OCI-LY7 (cell line): ENCODE data around the gene HCRTR1. TPM values are rescaled to one million over a fixed set of nuclear protein-coding genes. Genes with fewer than 3 reads are reported as not detected.

Experiments used
- BruUV-seq: library from RNA; stranded (reverse); fragments of 400-500 nt; replicated peaks from 2 replicates; lab custom pipeline; 2021; lab: Mats Ljungman, UMichigan
- CTCF ChIA-PET: fragments of 300-600 bp; sonication (Branson Sonifier 250); formaldehyde crosslinking; loops from one replicate; lab custom pipeline; 2022; ENCODE audit warnings: antibody characterized with exemption; ENCODE audit not compliant: unreplicated experiment; lab: Charles Lee
- POLR2A ChIA-PET: fragments of 300-600 bp; sonication (Branson Sonifier 250); formaldehyde crosslinking; loops from one replicate; lab custom pipeline; 2022; ENCODE audit warnings: antibody characterized with exemption; lab: Charles Lee
- DNase-seq: peaks from one replicate; pipeline ENCODE4 v3.0.0-alpha.2; 2015; ENCODE audit warnings: low spot score
- H2AFZ ChIP-seq: fragments of 200-600 bp; sonication (generic), shearing (Covaris generic); 2 replicates; pipeline ENCODE4 v1.6.1; 2014; ENCODE audit warnings: mild to moderate bottlenecking, antibody characterized with exemption, low read length, moderate library complexity
- H3K27ac ChIP-seq: fragments of 200-600 bp; sonication (generic); 2 replicates; pipeline ENCODE4 v1.5.1; 2014; ENCODE audit warnings: mixed run types, low read depth, mild to moderate bottlenecking, moderate library complexity, low read length, inconsistent platforms; ENCODE audit not compliant: poor library complexity, severe bottlenecking
- H3K36me3 ChIP-seq: fragments of 200-600 bp; sonication (generic); 2 replicates; pipeline ENCODE4 v1.6.1; 2014; ENCODE audit warnings: mild to moderate bottlenecking, antibody characterized with exemption, low read length, moderate library complexity, mixed read lengths; ENCODE audit not compliant: insufficient read depth
- H3K4me1 ChIP-seq: fragments of 200-600 bp; sonication (generic); 2 replicates; pipeline ENCODE4 v1.5.1; 2014; ENCODE audit warnings: mild to moderate bottlenecking, low read length; ENCODE audit not compliant: insufficient read depth, poor library complexity, severe bottlenecking
- H3K4me2 ChIP-seq: fragments of 200-600 bp; sonication (generic); 2 replicates; pipeline ENCODE4 v1.6.1; 2014; ENCODE audit warnings: mild to moderate bottlenecking, low read length
- H3K4me3 ChIP-seq: fragments of 200-600 bp; sonication (generic); 2 replicates; pipeline ENCODE4 v1.5.1; 2014; ENCODE audit warnings: mild to moderate bottlenecking, low read depth, low read length; ENCODE audit not compliant: poor library complexity, severe bottlenecking
- H3K79me2 ChIP-seq: fragments of 200-600 bp; sonication (generic); 2 replicates; pipeline ENCODE4 v1.6.1; 2016; ENCODE audit warnings: low read depth, mild to moderate bottlenecking, low read length, moderate library complexity, mixed read lengths; ENCODE audit not compliant: insufficient read depth
- H3K9me2 ChIP-seq: fragments of 200-600 bp; sonication (generic); 2 replicates; pipeline ENCODE4 v1.6.1; 2016; ENCODE audit warnings: mild to moderate bottlenecking, low read length, mixed read lengths; ENCODE audit not compliant: insufficient read depth
- H3K9me3 ChIP-seq: fragments of 200-600 bp; sonication (generic); 2 replicates; pipeline ENCODE4 v1.6.1; 2014; ENCODE audit warnings: mild to moderate bottlenecking, mixed run types, low read length, mixed read lengths
- H4K20me1 ChIP-seq: fragments of 200-600 bp; sonication (generic); 2 replicates; pipeline ENCODE4 v1.6.1; 2014; ENCODE audit warnings: mild to moderate bottlenecking, antibody characterized with exemption, low read length, moderate library complexity, mixed read lengths; ENCODE audit not compliant: insufficient read depth
- EZH2phosphoT487 ChIP-seq: fragments of 200-600 bp; sonication (generic); IDR thresholded peaks from 2 replicates; pipeline ENCODE4 v1.6.1; 2018; ENCODE audit warnings: low read depth, borderline replicate concordance, mild to moderate bottlenecking, mixed run types, antibody characterized with exemption, low read length, moderate library complexity, mixed read lengths
- intact Hi-C: fragments of 100-400 bp; cut with micrococcal nuclease; formaldehyde crosslinking; loops from one replicate; pipeline ENCODE4 v1.10.0; 2022; ENCODE audit not compliant: unreplicated experiment
- total RNA-seq, 2 experiments: library from RNA; depleted of rRNA in 1 of 2; stranded (reverse); fragments of >200 nt in 1 of 2; shearing (Covaris generic) in 1 of 2; gene quantifications; 2 replicates each; pipeline ENCODE4 v1.2.3, GENCODE V29; 2014 to 2022
- TF ChIP-seq, protein P1 (sequence below): fragments of 200-600 bp; sonication (generic); conservative IDR thresholded peaks from 2 replicates; pipeline ENCODE4 v1.5.1; 2014; ENCODE audit warnings: mild to moderate bottlenecking, antibody characterized with exemption, low read length, moderate library complexity, mixed read lengths

The HCRTR1 gene
- total RNA-seq, 2 experiments from 2014 or later = not detected

DNA sequence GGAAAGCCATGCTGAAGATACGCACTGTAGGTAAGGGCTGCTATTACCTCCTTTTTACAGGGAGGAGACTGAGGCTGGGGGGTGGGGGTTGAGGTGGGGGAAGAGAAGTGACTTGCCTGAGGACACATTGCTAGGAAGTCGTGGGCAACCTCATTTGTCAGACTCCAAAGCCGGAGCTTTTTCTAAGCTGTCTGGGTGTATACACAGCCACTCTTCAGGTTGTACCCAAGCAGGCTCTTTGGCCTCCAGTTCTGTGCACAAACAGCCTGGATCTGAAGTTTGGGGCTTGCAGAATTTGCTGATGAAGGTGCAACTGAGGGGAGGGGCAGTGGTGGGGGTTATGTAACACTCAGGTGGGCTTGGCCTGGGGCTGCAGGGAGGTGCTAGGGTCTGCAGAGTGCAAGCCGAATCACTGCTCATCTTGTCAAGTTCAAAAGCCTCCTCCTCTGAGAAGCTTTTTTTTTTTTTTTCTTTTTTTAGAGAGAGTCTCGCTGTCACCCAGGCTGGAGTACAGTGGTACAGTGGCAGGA, 24.3 kb upstream of the HCRTR1 start:
- no peaks in the 10 kb centered on the region for H4K20me1 ChIP-seq
- no peak for TF ChIP-seq EZH2phosphoT487
- TF ChIP-seq, protein P1, sequence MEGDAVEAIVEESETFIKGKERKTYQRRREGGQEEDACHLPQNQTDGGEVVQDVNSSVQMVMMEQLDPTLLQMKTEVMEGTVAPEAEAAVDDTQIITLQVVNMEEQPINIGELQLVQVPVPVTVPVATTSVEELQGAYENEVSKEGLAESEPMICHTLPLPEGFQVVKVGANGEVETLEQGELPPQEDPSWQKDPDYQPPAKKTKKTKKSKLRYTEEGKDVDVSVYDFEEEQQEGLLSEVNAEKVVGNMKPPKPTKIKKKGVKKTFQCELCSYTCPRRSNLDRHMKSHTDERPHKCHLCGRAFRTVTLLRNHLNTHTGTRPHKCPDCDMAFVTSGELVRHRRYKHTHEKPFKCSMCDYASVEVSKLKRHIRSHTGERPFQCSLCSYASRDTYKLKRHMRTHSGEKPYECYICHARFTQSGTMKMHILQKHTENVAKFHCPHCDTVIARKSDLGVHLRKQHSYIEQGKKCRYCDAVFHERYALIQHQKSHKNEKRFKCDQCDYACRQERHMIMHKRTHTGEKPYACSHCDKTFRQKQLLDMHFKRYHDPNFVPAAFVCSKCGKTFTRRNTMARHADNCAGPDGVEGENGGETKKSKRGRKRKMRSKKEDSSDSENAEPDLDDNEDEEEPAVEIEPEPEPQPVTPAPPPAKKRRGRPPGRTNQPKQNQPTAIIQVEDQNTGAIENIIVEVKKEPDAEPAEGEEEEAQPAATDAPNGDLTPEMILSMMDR = no peak
- ChIA-PET POLR2A (no interaction called here), CTCF (no interaction called here)
- DNase-seq = no peak
- H2AFZ ChIP-seq = no peak overlapping the region
- no peak overlapping the region for H3K4me3 ChIP-seq
- no peaks in the 10 kb centered on the region for H3K9me3 ChIP-seq
- H3K4me1 ChIP-seq = no peaks in the 10 kb centered on the region
- no peaks in the 10 kb centered on the region for H3K36me3 ChIP-seq
- intact Hi-C loops = no loop called here
- H3K4me2 ChIP-seq = no peak overlapping the region
- H3K79me2 ChIP-seq = no peaks in the 10 kb centered on the region
- BruUV-seq = no TSS peak
- no peaks in the 10 kb centered on the region for H3K9me2 ChIP-seq
- no peak overlapping the region for H3K27ac ChIP-seq

DNA sequence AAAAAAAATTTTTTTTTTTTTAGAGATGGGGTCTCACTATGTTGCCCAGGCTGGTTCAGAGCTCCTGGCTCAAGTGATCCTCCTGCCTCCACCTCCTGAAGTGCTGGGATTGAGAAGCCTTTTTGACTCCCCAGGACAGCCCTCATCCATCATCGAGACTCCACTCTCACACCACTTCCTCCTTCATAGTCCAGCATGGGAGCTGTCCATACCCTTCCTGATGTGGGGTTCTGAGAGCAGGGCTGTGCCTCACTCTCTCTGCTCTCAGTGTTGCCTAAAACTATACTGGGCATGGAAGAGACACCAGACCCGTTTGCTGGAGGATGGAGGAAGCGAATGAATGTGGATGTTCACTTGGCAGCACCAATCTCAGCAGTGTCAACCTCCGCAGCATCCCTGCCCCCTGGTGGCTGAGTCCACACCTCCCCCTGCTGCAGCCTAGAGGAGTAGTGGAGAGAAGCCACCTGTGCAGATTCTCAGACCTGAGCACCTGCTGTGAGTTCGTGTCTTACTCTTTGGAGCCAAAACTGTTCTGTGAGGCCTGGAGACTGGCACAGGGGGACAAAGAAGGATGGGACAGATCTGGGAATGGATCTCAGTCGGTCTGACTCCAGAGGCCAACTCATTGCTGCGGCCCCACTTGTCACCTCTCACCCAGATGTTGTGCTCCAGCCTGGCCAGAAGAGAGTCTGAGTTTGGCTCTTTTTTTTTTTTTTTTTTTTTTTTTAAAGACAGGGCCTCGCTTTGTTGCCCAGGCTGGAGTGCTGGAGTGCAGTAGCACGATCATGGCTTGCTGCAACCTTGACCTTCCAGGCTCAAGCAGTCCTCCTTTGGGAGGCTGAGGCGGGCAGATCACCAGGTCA, 23.5 kb upstream of the HCRTR1 start:
- Histone ChIP-seq H3K27ac (no peak overlapping the region), H3K4me3 (no peak overlapping the region), H3K9me2 (no peaks in the 10 kb centered on the region), H3K79me2 (no peaks in the 10 kb centered on the region), H2AFZ (no peak overlapping the region), H3K36me3 (no peaks in the 10 kb centered on the region), H3K4me2 (no peak overlapping the region), H3K4me1 (no peaks in the 10 kb centered on the region), H3K9me3 (no peaks in the 10 kb centered on the region), H4K20me1 (no peaks in the 10 kb centered on the region)
- no peak for TF ChIP-seq EZH2phosphoT487
- TF ChIP-seq, protein P1 = peak; percentile 94
- DNase-seq = peak; percentile 71
- CTCF ChIA-PET = interaction anchor here (0.6 kb wide), 1 partner anchor 1112 kb away, joined by 3 read pairs; no protein-coding TSS in a partner anchor
- intact Hi-C loops = loop anchor here (1.0 kb wide), 1 partner anchor 30 kb away; no protein-coding TSS in a partner anchor
- POLR2A ChIA-PET = no interaction called here
- no TSS peak for BruUV-seq
